GM13976 (cell line): ENCODE measurements around the gene PRKCH.

Source experiments
- DNase-seq: peaks from one replicate; pipeline ENCODE4 v3.0.0; 2012; ENCODE audit warnings: low spot score
- in situ Hi-C: fragments of 300-500 bp; cut with MboI; formaldehyde crosslinking; loops from one replicate; pipeline ENCODE4 v1.12.0; 2022; ENCODE audit warnings: low sequenced_read_pairs, mixed read lengths, inconsistent platforms; ENCODE audit not compliant: unreplicated experiment
- TF ChIP-seq, protein P1 (sequence below): IDR thresholded peaks from 2 replicates; pipeline ENCODE4 v1.5.1; 2012; ENCODE audit warnings: borderline replicate concordance, mild to moderate bottlenecking; ENCODE audit not compliant: insufficient read depth; ENCODE audit errors: extremely low read depth, missing control alignments, control extremely low read depth

PRKCH gene

GRCh38 chr14:61549425-61549824 lies 228.0 kb downstream of the PRKCH start:
- TF ChIP-seq, protein P1, sequence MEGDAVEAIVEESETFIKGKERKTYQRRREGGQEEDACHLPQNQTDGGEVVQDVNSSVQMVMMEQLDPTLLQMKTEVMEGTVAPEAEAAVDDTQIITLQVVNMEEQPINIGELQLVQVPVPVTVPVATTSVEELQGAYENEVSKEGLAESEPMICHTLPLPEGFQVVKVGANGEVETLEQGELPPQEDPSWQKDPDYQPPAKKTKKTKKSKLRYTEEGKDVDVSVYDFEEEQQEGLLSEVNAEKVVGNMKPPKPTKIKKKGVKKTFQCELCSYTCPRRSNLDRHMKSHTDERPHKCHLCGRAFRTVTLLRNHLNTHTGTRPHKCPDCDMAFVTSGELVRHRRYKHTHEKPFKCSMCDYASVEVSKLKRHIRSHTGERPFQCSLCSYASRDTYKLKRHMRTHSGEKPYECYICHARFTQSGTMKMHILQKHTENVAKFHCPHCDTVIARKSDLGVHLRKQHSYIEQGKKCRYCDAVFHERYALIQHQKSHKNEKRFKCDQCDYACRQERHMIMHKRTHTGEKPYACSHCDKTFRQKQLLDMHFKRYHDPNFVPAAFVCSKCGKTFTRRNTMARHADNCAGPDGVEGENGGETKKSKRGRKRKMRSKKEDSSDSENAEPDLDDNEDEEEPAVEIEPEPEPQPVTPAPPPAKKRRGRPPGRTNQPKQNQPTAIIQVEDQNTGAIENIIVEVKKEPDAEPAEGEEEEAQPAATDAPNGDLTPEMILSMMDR: no peak
- in situ Hi-C loops: no loop called here

DNA sequence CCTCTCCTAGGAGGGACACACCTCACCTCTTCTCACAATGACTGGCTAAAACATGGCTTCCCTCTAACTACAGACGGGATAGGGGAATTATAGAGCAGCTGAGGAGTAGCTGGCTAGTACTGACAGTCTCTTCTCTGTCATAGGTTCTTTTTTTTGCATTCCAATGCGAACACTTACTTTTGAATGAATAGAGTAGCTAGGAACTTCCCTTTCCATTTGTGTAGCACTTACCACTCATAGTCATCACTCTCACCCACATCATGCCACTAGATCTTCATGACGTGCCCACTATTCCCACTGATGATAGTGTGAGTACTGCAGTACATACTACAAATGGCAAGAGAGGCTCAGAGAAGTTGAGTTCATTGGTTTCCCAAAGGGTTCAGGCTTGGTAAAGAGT lies 230.0 kb downstream of the PRKCH start:
- in situ Hi-C loops: no loop called here
- TF ChIP-seq, protein P1: no peak
- DNase-seq: no peak

More at GRCh38 chr14:61549425-61549824, 228.0 kb downstream of the PRKCH start:
- no peak for DNase-seq

DNA sequence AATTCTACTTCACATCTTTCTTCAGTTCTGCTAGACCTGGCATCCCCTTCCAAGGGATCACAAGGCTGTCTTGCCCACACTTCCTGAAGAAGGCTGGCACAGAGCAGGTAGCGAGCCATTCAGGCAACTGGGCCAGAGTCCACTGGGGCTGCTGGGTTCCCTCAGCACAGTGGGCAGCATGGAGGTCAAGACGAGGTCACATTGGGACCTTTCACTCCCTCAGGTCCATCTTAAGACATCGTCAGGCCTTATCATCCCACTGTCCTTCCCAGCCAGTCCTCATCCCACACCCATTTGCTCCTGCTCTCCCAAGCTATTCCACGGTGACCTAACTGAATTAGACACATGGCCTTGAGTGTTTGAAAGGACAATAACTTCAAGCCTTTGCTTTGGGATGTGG lies 230.9 kb downstream of the PRKCH start:
- in situ Hi-C loops: no loop called here

GRCh38 chr14:61553730-61554641 lies 232.6 kb downstream of the PRKCH start:
- DNase-seq: no peak
- TF ChIP-seq, protein P1: no peak
- in situ Hi-C loops: no loop called here

More for the DNA sequence above, 230.9 kb downstream of the PRKCH start:
- DNase-seq: no peak
- TF ChIP-seq, protein P1: no peak

DNA sequence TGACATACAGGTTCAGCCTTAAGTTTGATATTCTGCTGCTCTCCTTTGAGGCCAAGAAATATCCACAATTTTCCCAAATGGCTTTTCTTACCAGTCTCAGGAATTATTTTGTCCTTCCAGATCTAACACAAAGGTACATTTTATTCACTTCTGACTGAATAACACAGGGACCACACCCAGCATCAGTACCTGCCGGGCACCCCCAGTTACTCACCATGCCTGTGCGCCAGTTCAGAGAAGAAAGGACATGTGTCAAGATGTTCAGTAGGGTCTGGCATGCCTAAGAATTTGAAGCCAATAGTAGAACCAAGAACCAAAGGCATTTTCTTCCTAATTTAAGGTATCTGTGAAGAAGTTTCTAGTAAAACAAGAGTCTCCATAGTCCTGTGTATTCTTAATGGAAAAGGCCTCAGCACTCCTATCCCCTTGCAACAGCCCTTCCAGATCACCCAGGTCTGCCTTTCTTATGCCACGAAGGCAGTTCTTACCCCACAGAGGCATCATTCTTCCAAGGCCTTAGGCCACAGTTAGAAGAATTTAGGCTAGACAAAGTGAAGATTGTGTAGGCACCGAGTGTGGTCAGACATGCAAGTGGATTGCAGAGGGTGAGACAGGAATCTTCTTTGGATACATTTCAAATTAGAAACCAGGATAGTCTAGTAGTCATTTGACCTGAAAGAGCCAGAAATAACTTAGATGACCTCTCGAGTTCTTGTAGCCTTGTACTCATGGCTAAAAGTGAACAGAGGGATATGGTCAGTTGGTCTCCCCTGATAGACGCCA lies 233.9 kb downstream of the PRKCH start:
- in situ Hi-C loops: no loop called here
- DNase-seq: no peak
- TF ChIP-seq, protein P1: no peak

GRCh38 chr14:61556455-61556854 lies 235.1 kb downstream of the PRKCH start:
- no peak for DNase-seq
- in situ Hi-C loops: no loop called here
- TF ChIP-seq, protein P1: no peak
